Stomach (tissue), 9 donors: Measurements from ENCODE around the gene DPP6. TPM values are rescaled to one million over a fixed set of nuclear protein-coding genes. Genes with fewer than 3 reads are reported as not detected.

Experiments
- DNase-seq, 2 donors: peaks; one replicate each; pipeline versions ENCODE4 v3.0.0 to v3.0.0-alpha.2; 2013 to 2019
- H3K27ac ChIP-seq, 5 donors: fragments of 200-600 bp in 4 of 5; sonication (generic) in 4 of 5; one replicate each; pipeline ENCODE4 v1.5.1; 2013 to 2019; ENCODE audit warnings: mild to moderate bottlenecking in 1 of 5, moderate library complexity in 1 of 5
- H3K27me3 ChIP-seq, 3 donors: fragments of 200-600 bp; sonication (generic); one replicate each; pipeline ENCODE4 v1.5.1; 2017 to 2019; ENCODE audit warnings: mixed run types in 1 of 3
- H3K36me3 ChIP-seq, 4 donors: fragments of 200-600 bp; sonication (generic); 1 replicate in 3 of 4; 2 replicates in 1 of 4; pipeline ENCODE4 v1.5.1; 2016 to 2019
- H3K4me1 ChIP-seq, 4 donors: fragments of 200-600 bp; sonication (generic); one replicate each; pipeline ENCODE4 v1.5.1; 2016 to 2019
- H3K4me3 ChIP-seq, 4 donors: fragments of 200-600 bp; sonication (generic) in 3 of 4; one replicate each; pipeline ENCODE4 v1.5.1; 2016 to 2019; ENCODE audit warnings: mild to moderate bottlenecking in 1 of 4
- H3K9me3 ChIP-seq, 4 donors: fragments of 200-600 bp; sonication (generic); one replicate each; pipeline ENCODE4 v1.5.1; 2016 to 2019
- EP300 ChIP-seq: sonication (generic); formaldehyde crosslinking; IDR thresholded peaks from one replicate; pipeline ENCODE4 v1.6.1; 2017; ENCODE audit warnings: antibody characterized with exemption
- POLR2A ChIP-seq, 4 donors: fragments of 450-650 bp; IDR thresholded peaks; one replicate each; pipeline ENCODE4 v1.6.1; 2016; ENCODE audit warnings: antibody characterized with exemption in 4 of 4, control low read depth in 2 of 4, mild to moderate bottlenecking in 1 of 4, moderate library complexity in 1 of 4
- POLR2AphosphoS5 ChIP-seq, 3 donors: sonication (generic); formaldehyde crosslinking; IDR thresholded peaks; one replicate each; pipeline ENCODE4 v1.6.1; 2016; ENCODE audit warnings: antibody characterized with exemption in 3 of 3
- WGBS, 5 donors: extraction: QIAGEN DNeasy Blood & Tissue Kit in 3 of 5; methylation state at CpG; one replicate each; pipeline versions ENCODE4 v1.1.5 to v1.1.7; 2013 to 2018; 5-methylcytosine and 5-hydroxymethylcytosine counted together
- intact Hi-C: fragments of 100-400 bp; cut with DNase I; formaldehyde crosslinking; loops from one replicate; pipeline ENCODE4 v1.15.1; 2023; ENCODE audit warnings: low total_unique reads
- polyA plus RNA-seq, 3 donors: library from polyadenylated mRNA; stranded (reverse); fragments of 200-250 nt; gene quantifications; one replicate each; pipeline ENCODE4 v1.2.3, GENCODE V29; 2013
- total RNA-seq, 5 donors: library from RNA; depleted of rRNA; stranded (reverse); fragments of >200 nt; gene quantifications; one replicate each; pipeline versions ENCODE4 v1.1.0 to v1.2.3, GENCODE V29; 2014 to 2016
- TF ChIP-seq, protein P1 (sequence below), 7 experiments: fragments of 450-650 bp in 4 of 7; fragments of 200-600 bp in 3 of 7; sonication (generic) in 3 of 7; IDR thresholded peaks; one replicate each; pipeline ENCODE4 v1.5.1; 2016 to 2019; ENCODE audit warnings: antibody characterized with exemption in 7 of 7, control low read depth in 2 of 7, mild to moderate bottlenecking in 1 of 7
- donor health status: healthy with polysubstance abuse.
- donor health status: Bipolar disorder and iron deficiency.
- donor health status: healthy.

DPP6 gene
- total and polyA plus RNA-seq, 8 donors, result 0.15 to 29.8 (median 4.9) TPM

DNA sequence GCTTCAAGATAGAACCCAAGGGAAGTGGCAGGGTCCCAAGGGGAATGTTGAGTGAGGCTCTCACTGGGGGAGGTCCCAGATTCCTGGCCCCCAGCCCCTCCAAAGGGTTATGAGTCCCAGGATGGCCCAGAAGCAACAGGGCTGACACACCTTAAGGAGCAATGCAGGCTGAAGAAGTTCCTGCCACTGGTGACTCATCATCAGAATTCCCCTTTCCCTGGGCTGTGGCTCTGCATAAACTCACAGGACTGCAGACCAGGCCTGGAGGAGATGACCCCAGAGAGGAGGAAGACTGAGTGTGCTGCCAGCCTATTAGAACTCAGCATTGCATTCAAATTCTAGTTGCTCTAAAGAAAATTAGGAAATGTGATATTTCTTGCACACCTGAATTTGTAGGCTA is 126.7 kb downstream of the DPP6 start:
- H3K4me3 ChIP-seq, result no peak overlapping the region
- TF ChIP-seq POLR2A (IDR thresholded peaks at IDR 0.05) (no peak), EP300 (no peak), POLR2AphosphoS5 (IDR thresholded peaks at IDR 0.05) (no peak)
- TF ChIP-seq, protein P1, sequence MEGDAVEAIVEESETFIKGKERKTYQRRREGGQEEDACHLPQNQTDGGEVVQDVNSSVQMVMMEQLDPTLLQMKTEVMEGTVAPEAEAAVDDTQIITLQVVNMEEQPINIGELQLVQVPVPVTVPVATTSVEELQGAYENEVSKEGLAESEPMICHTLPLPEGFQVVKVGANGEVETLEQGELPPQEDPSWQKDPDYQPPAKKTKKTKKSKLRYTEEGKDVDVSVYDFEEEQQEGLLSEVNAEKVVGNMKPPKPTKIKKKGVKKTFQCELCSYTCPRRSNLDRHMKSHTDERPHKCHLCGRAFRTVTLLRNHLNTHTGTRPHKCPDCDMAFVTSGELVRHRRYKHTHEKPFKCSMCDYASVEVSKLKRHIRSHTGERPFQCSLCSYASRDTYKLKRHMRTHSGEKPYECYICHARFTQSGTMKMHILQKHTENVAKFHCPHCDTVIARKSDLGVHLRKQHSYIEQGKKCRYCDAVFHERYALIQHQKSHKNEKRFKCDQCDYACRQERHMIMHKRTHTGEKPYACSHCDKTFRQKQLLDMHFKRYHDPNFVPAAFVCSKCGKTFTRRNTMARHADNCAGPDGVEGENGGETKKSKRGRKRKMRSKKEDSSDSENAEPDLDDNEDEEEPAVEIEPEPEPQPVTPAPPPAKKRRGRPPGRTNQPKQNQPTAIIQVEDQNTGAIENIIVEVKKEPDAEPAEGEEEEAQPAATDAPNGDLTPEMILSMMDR (IDR thresholded peaks at IDR 0.05), result no peak
- intact Hi-C loops, result no loop called here
- H3K36me3 ChIP-seq, result no peaks in the 10 kb centered on the region
- H3K27ac ChIP-seq, result no peak overlapping the region
- H3K4me1 ChIP-seq, result no peaks in the 10 kb centered on the region
- H3K9me3 ChIP-seq, result no peaks in the 10 kb centered on the region
- no peak for DNase-seq
- H3K27me3 ChIP-seq, result peaks cover 0 to 6% (median 0%) of the 10 kb centered on the region in 3 donors

DNA sequence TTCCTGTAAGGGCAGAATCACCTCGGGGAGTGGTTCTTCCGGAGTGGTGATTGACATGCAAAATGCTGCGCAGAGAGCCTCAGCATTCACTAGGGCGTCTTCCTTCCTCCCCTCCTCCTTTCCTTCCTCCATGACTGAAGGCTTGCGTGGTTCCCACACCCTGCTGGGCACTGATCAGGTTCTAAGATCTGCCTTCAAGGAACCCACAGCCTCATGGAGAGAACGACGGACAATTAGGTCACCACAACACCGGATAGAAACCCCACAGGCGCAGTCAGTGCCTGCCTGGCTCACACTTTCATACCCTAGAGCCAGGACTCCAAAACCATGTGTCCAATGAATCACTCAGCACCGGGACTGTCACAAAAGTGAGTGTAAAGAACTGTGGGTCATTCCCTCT is 131.3 kb downstream of the DPP6 start:
- H3K4me3 ChIP-seq, result no peak overlapping the region
- no peak for DNase-seq
- peaks cover 0 to 6% (median 0%) of the 10 kb centered on the region in 3 donors for H3K27me3 ChIP-seq
- no peaks in the 10 kb centered on the region for H3K9me3 ChIP-seq
- intact Hi-C loops, result no loop called here
- WGBS, 5 donors, result 37 to 45% (median 41%) methylated on average over 10 of the region's 10 CpGs
- H3K4me1 ChIP-seq, result no peaks in the 10 kb centered on the region
- H3K27ac ChIP-seq, result no peak overlapping the region
- TF ChIP-seq POLR2AphosphoS5 (IDR thresholded peaks at IDR 0.05), result no peak
- no peak for TF ChIP-seq POLR2A (IDR thresholded peaks at IDR 0.05)
- TF ChIP-seq, protein P1 (IDR thresholded peaks at IDR 0.05), result no peak
- no peak for TF ChIP-seq EP300
- H3K36me3 ChIP-seq, result no peaks in the 10 kb centered on the region

DNA sequence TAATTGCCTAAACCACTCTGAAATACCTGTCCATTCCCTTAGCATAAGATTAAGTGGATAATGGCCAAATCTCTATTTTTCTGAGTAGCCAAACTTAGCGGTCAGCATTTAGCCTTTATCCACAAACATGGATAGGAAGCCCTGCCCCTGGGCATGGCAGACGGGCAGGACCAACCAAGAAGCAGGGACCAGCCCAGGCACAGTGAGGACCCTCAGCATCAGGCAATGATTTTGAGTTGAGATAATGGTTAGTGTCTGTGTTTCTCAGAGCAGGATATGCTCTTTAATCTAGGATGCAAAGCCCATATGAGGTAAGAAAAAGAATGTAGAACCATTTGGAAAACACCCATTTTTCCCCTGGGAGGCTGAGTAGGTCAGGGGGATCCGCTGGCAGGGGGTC is 131.7 kb downstream of the DPP6 start:
- peaks cover 0 to 6% (median 0%) of the 10 kb centered on the region in 3 donors for H3K27me3 ChIP-seq
- TF ChIP-seq POLR2A (IDR thresholded peaks at IDR 0.05) (no peak), POLR2AphosphoS5 (IDR thresholded peaks at IDR 0.05) (no peak), EP300 (no peak)
- TF ChIP-seq, protein P1 (IDR thresholded peaks at IDR 0.05), result no peak
- no peak for DNase-seq
- 45 to 53% (median 46%) methylated on average over 3 of the region's 3 CpGs for WGBS, 5 donors
- H3K9me3 ChIP-seq, result no peaks in the 10 kb centered on the region
- H3K4me1 ChIP-seq, result no peaks in the 10 kb centered on the region
- no peak overlapping the region for H3K27ac ChIP-seq
- no peak overlapping the region for H3K4me3 ChIP-seq
- no peaks in the 10 kb centered on the region for H3K36me3 ChIP-seq
- intact Hi-C loops, result no loop called here

GRCh38 chr7:154186811-154187210 is 134.6 kb downstream of the DPP6 start:
- Histone ChIP-seq H3K9me3 (no peaks in the 10 kb centered on the region), H3K4me1 (no peaks in the 10 kb centered on the region), H3K4me3 (no peak overlapping the region), H3K36me3 (no peaks in the 10 kb centered on the region), H3K27me3 (peaks cover 0 to 6% (median 0%) of the 10 kb centered on the region in 3 donors), H3K27ac (no peak overlapping the region)
- 68 to 75% (median 73%) methylated on average over 3 of the region's 3 CpGs for WGBS, 5 donors
- no peak for DNase-seq
- no peak for TF ChIP-seq POLR2A (IDR thresholded peaks at IDR 0.05)
- no peak for TF ChIP-seq POLR2AphosphoS5 (IDR thresholded peaks at IDR 0.05)
- no peak for TF ChIP-seq EP300
- TF ChIP-seq, protein P1 (IDR thresholded peaks at IDR 0.05), result no peak
- intact Hi-C loops, result no loop called here
